ENCODE results near the gene KIF26B.

- no peak for TF ChIP-seq EZH2 (optimal IDR thresholded peaks at IDR 0.05; ENCODE audit: low read depth, low read length)
- TF ChIP-seq CTCF (IDR thresholded peaks at IDR 0.05; ENCODE audit: low read length), result no peak
These were observed 564.2 kb downstream of the KIF26B start for GRCh38 chr1:245718951-245719350.

All from MM.1S (cell line).